Natural killer cell (primary cell): ENCODE results near the gene SLC35F3. TPM values are rescaled to one million over a fixed set of nuclear protein-coding genes. Genes with fewer than 3 reads are reported as not detected.

Source experiments
- ATAC-seq, 3 donors: fragments of 150-1000 bp in 2 of 3; fragments of 200-7000 bp in 1 of 3; cut with Tn5 transposase; 1 replicate in 1 of 3; 2 replicates in 2 of 3; pipeline ENCODE4 v1.10.0; 2021; ENCODE audit warnings: mild to moderate bottlenecking in 2 of 3, moderate library complexity in 2 of 3
- DNase-seq, 2 donors: peaks; one replicate each; pipeline versions ENCODE4 v3.0.0 to v3.0.0-alpha.2; 2013 to 2021; ENCODE audit warnings: mixed read lengths in 1 of 2
- H3K27ac ChIP-seq: one replicate; pipeline ENCODE4 v1.5.1; 2013; ENCODE audit warnings: mild to moderate bottlenecking, low read length
- H3K27me3 ChIP-seq: one replicate; pipeline ENCODE4 v1.6.1; 2013; ENCODE audit warnings: low read length; ENCODE audit not compliant: control insufficient read depth, insufficient read depth
- H3K36me3 ChIP-seq: one replicate; pipeline ENCODE4 v1.6.1; 2013; ENCODE audit warnings: low read length; ENCODE audit not compliant: control insufficient read depth, insufficient read depth
- H3K4me1 ChIP-seq: one replicate; pipeline ENCODE4 v1.6.1; 2013; ENCODE audit warnings: low read length; ENCODE audit not compliant: control insufficient read depth, insufficient read depth
- H3K4me3 ChIP-seq: one replicate; pipeline ENCODE4 v1.5.1; 2013; ENCODE audit warnings: low read length
- H3K9me3 ChIP-seq: one replicate; pipeline ENCODE4 v1.6.1; 2013; ENCODE audit warnings: low read length; ENCODE audit not compliant: control insufficient read depth, insufficient read depth
- H3K27ac Mint-ChIP-seq, 2 donors: one replicate each; pipeline ENCODE4 v1.8.0; 2022; ENCODE audit warnings: mild to moderate bottlenecking in 2 of 2, mixed read lengths in 2 of 2, moderate library complexity in 1 of 2
- H3K27me3 Mint-ChIP-seq, 2 donors: one replicate each; pipeline ENCODE4 v1.8.0; 2022; ENCODE audit warnings: low read depth in 2 of 2, mixed read lengths in 2 of 2
- H3K36me3 Mint-ChIP-seq: one replicate; pipeline ENCODE4 v1.8.0; 2022; ENCODE audit warnings: mixed read lengths
- H3K4me1 Mint-ChIP-seq, 2 donors: one replicate each; pipeline ENCODE4 v1.8.0; 2022; ENCODE audit warnings: mixed read lengths in 2 of 2
- H3K4me3 Mint-ChIP-seq: one replicate; pipeline ENCODE4 v1.8.0; 2022; ENCODE audit warnings: mild to moderate bottlenecking, moderate library complexity, mixed read lengths
- H3K9me3 Mint-ChIP-seq, 2 donors: one replicate each; pipeline ENCODE4 v1.8.0; 2022; ENCODE audit warnings: mixed read lengths in 2 of 2
- WGBS: methylation state at CpG from one replicate; pipeline ENCODE4 v1.1.7; 2013; ENCODE audit warnings: missing lambda C conversion rate; ENCODE audit not compliant: insufficient coverage; 5-methylcytosine and 5-hydroxymethylcytosine counted together
- intact Hi-C: fragments of 100-400 bp; cut with micrococcal nuclease; formaldehyde crosslinking; loops from one replicate; pipeline ENCODE4 v1.14.2; 2022
- total RNA-seq, 4 donors: library from RNA; stranded (reverse); fragments of 120-200 nt in 1 of 4; gene quantifications; one replicate each; pipeline versions ENCODE4 v1.2.3 to v1.2.4, GENCODE V29; 2013 to 2022
- TF ChIP-seq, protein P1 (sequence below): fragments of 200-600 bp; IDR thresholded peaks from one replicate; pipeline ENCODE4 v1.8.0; 2022; ENCODE audit warnings: antibody characterized with exemption

SLC35F3 gene
- total RNA-seq, 3 donors from 2014 or later (not counting 1 experiment from before 2014, with no cell fraction given): not detected

DNA sequence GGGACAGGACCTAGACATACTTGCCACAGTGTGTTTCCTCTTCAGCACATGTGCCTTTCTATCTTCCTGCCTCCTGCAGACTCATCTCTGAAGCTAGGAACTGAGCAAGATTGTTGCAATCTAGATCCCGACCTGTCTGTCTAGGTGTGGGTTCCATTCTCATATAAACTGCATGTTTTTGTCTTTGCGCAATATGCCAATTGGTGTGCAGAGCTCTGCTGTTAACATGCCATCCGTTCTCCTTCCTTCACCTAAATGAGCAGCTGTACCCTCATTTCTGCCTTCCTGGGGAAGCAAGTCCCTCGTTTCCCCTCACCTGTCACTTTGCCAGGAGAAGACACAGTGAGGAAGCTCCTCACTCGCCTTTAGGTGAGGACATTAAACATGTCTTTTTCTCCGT lies 55.5 kb downstream of the SLC35F3 start:
- no peaks in the 10 kb centered on the region for H3K36me3 ChIP-seq
- WGBS: 80% methylated on average over 6 of the region's 6 CpGs
- H3K4me1 ChIP-seq: no peaks in the 10 kb centered on the region
- intact Hi-C loops: no loop called here
- Mint-ChIP-seq H3K4me3 (no peak overlapping the region), H3K9me3 (peaks cover 0 to 2% of the 10 kb centered on the region in 2 donors), H3K4me1 (no peaks in the 10 kb centered on the region), H3K27me3 (no peaks in the 10 kb centered on the region), H3K27ac (no peak overlapping the region), H3K36me3 (no peaks in the 10 kb centered on the region)
- DNase-seq (no peak), ATAC-seq (no peak)
- H3K9me3 ChIP-seq: no peaks in the 10 kb centered on the region
- no peak overlapping the region for H3K27ac ChIP-seq
- no peaks in the 10 kb centered on the region for H3K27me3 ChIP-seq
- TF ChIP-seq, protein P1, sequence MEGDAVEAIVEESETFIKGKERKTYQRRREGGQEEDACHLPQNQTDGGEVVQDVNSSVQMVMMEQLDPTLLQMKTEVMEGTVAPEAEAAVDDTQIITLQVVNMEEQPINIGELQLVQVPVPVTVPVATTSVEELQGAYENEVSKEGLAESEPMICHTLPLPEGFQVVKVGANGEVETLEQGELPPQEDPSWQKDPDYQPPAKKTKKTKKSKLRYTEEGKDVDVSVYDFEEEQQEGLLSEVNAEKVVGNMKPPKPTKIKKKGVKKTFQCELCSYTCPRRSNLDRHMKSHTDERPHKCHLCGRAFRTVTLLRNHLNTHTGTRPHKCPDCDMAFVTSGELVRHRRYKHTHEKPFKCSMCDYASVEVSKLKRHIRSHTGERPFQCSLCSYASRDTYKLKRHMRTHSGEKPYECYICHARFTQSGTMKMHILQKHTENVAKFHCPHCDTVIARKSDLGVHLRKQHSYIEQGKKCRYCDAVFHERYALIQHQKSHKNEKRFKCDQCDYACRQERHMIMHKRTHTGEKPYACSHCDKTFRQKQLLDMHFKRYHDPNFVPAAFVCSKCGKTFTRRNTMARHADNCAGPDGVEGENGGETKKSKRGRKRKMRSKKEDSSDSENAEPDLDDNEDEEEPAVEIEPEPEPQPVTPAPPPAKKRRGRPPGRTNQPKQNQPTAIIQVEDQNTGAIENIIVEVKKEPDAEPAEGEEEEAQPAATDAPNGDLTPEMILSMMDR: no peak
- H3K4me3 ChIP-seq: no peak overlapping the region

DNA sequence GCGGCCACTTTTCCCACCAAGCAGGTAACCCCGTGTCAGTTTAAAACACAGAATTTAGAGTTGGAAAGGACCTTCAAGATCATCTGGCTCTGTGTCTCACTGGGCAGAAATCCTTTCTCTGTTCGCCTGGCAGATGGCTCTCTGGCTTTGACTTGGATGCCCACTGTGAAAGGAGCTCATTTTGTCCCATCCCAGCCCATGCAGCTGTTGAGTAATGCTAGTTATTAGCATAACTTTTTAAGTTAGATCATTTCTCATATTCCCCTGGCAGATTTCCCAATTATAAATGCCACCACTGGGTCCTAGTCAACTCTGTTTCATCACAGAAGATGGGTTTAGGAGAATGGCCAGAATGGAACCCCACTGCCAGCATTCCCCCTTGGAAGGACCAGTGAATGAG lies 55.9 kb downstream of the SLC35F3 start:
- intact Hi-C loops: no loop called here
- Mint-ChIP-seq H3K9me3 (peaks cover 0 to 2% of the 10 kb centered on the region in 2 donors), H3K36me3 (no peaks in the 10 kb centered on the region), H3K4me1 (no peaks in the 10 kb centered on the region), H3K27me3 (no peaks in the 10 kb centered on the region), H3K4me3 (no peak overlapping the region), H3K27ac (no peak overlapping the region)
- 91% methylated on average over 3 of the region's 3 CpGs for WGBS
- DNase-seq (no peak), ATAC-seq (no peak)
- Histone ChIP-seq H3K27ac (no peak overlapping the region), H3K4me3 (no peak overlapping the region), H3K27me3 (no peaks in the 10 kb centered on the region), H3K36me3 (no peaks in the 10 kb centered on the region), H3K4me1 (no peaks in the 10 kb centered on the region), H3K9me3 (no peaks in the 10 kb centered on the region)
- TF ChIP-seq, protein P1: no peak

DNA sequence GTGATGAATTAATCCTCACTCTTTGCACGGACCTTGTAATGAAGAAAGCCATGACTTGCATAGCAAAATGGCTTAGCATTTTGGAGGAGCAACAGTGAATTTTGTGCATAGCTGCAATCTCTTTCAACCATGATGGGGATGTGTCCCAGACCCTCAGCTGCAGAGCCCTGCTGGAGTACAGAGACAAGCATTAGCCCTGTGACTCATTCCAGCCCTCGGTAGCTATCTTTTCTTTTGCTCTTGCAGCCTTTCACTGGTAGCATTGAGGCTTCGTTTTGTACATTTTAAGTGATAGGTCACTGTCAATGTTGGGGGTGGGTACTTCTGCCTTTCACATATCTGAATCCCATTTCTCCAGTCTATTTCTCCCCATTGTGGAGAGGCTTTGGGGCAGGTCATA lies 58.4 kb downstream of the SLC35F3 start:
- H3K9me3 Mint-ChIP-seq: no peaks in the 10 kb centered on the region
- Histone ChIP-seq H3K27ac (no peak overlapping the region), H3K36me3 (no peaks in the 10 kb centered on the region), H3K9me3 (no peaks in the 10 kb centered on the region), H3K4me3 (no peak overlapping the region), H3K4me1 (no peaks in the 10 kb centered on the region), H3K27me3 (no peaks in the 10 kb centered on the region)
- H3K4me3 Mint-ChIP-seq: no peak overlapping the region
- TF ChIP-seq, protein P1: no peak
- no peak for ATAC-seq
- 82% methylated on average over 2 of the region's 3 CpGs for WGBS
- no peaks in the 10 kb centered on the region for H3K27me3 Mint-ChIP-seq
- intact Hi-C loops: no loop called here
- no peak overlapping the region for H3K27ac Mint-ChIP-seq
- no peaks in the 10 kb centered on the region for H3K4me1 Mint-ChIP-seq
- no peaks in the 10 kb centered on the region for H3K36me3 Mint-ChIP-seq
- DNase-seq: no peak

DNA sequence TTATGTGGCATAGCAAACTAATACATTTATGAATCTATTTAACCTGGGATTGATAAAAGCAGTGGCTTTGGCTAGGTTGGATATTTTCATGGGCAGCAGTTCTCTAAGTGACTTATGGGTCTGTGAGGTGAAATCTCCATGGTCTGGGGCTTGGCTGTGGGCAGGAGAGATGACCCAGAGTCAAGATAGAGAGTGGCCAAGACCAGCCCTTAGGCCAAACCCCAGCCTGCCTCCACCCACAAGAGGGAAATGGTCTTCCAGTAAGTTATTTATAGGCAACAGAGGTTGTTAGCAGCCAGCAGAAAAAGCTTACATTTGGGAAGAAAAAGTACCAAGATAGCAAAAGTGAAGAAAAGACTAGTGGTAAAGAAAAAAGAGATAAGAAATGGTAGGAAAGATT lies 61.4 kb downstream of the SLC35F3 start:
- no peaks in the 10 kb centered on the region for H3K36me3 Mint-ChIP-seq
- DNase-seq (no peak), ATAC-seq (no peak)
- H3K9me3 Mint-ChIP-seq: peaks cover 2% of the 10 kb centered on the region in 2 donors
- H3K27me3 Mint-ChIP-seq: no peaks in the 10 kb centered on the region
- H3K4me1 ChIP-seq: no peaks in the 10 kb centered on the region
- no peak overlapping the region for H3K4me3 ChIP-seq
- H3K4me3 Mint-ChIP-seq: no peak overlapping the region
- no peaks in the 10 kb centered on the region for H3K27me3 ChIP-seq
- intact Hi-C loops: no loop called here
- TF ChIP-seq, protein P1: no peak
- no peaks in the 10 kb centered on the region for H3K4me1 Mint-ChIP-seq
- H3K27ac Mint-ChIP-seq: no peak overlapping the region
- H3K27ac ChIP-seq: no peak overlapping the region
- no peaks in the 10 kb centered on the region for H3K36me3 ChIP-seq
- H3K9me3 ChIP-seq: no peaks in the 10 kb centered on the region
